ENCODE data around the gene MPIG6B.

The MPIG6B gene

DNA sequence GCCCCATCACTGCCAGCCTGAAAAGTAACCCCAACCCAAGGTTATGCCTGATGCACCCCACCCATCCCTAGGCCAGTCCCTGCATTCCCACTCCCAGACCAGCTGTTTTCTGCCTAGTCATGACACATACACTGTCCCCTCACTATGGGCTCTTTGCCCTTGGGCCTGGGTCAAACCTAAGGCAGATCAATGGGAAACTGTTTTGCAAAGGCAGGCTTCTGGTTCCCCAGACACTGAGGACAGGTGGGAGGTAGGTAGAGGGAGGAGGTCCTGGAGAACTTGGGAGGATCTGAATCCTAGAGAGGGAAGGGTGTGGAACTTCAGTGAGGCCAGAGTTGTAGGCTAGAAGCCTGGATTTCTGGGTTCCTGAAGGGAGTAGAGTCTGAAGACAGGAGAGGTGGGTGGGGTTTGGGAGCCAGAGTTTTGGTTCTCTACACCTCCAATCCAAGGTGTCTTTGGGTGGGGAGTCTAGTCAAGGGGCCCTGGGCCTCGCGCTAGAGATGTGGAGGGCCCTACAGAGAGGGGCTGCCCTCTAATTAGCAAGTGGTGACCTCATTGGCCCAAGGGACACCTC lies 11.2 kb downstream of the MPIG6B start:
- peak overlapping the region; percentile 91 for H3K4me3 ChIP-seq (ENCODE audit: low read depth, low read length)
- no peak for DNase-seq (ENCODE audit: low read depth)
- TF ChIP-seq, protein P1, sequence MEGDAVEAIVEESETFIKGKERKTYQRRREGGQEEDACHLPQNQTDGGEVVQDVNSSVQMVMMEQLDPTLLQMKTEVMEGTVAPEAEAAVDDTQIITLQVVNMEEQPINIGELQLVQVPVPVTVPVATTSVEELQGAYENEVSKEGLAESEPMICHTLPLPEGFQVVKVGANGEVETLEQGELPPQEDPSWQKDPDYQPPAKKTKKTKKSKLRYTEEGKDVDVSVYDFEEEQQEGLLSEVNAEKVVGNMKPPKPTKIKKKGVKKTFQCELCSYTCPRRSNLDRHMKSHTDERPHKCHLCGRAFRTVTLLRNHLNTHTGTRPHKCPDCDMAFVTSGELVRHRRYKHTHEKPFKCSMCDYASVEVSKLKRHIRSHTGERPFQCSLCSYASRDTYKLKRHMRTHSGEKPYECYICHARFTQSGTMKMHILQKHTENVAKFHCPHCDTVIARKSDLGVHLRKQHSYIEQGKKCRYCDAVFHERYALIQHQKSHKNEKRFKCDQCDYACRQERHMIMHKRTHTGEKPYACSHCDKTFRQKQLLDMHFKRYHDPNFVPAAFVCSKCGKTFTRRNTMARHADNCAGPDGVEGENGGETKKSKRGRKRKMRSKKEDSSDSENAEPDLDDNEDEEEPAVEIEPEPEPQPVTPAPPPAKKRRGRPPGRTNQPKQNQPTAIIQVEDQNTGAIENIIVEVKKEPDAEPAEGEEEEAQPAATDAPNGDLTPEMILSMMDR (conservative IDR thresholded peaks at IDR 0.05; ENCODE audit: low read depth, low read length), result no peak

- DNase-seq (ENCODE audit: low read depth), result peak; percentile 61
- peak overlapping the region; percentile 91 for H3K4me3 ChIP-seq (ENCODE audit: low read depth, low read length)
- TF ChIP-seq, protein P1 (conservative IDR thresholded peaks at IDR 0.05; ENCODE audit: low read depth, low read length), result no peak
Measured at GRCh38 chr6:31734821-31735406, 11.7 kb downstream of the MPIG6B start.

DNA sequence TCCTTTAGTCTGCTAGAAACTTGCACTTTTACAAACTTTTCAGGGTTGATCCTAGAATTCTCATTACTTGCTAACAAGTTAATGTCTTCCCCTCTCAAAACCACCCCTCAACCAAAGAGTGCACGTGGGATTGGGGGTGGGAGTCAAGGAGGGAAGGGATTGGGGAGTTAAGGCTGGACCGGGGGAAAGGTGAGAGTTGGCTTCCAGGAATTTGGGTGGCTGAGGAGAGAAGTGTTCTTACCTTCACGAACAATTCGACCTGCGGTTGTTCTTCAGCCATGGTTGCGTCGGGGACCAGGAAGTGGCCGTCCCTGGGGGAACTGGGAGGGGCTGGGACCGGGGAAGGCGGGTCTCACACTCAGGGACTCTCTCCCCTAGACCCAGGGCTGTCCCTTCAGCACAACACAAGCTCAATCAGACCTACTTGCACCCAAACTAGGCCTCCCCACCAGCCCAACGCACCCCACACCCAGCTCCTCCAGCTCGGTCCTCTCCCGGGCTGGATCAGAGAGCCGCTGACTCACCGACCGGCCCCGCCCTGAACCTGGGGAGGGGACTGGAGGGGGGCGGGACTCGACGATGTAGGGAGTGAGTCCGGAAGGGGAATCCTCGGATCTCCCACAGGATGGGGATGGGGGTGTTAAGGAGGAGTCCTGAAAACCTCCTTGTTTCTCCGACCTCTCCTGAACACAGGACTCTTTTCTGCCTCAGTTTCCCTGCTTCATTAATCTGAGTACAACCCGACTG lies 13.0 kb downstream of the MPIG6B start, which contains the start of gene CLIC1:
TSS of gene CLIC1 (minus strand) at position 510 of the 747 bp plus-strand sequence. CDS start at position 280, 230 bp downstream.
- peak; percentile 82 for DNase-seq (ENCODE audit: low read depth)
- TF ChIP-seq, protein P1 (conservative IDR thresholded peaks at IDR 0.05; ENCODE audit: low read depth, low read length), result no peak
- peak within 1 kb of the TSS; percentile 91 for H3K4me3 ChIP-seq (ENCODE audit: low read depth, low read length)

- no peak for DNase-seq (ENCODE audit: low read depth)
- H3K4me3 ChIP-seq (ENCODE audit: low read depth, low read length), result peak overlapping the region; percentile 91
- TF ChIP-seq, protein P1 (conservative IDR thresholded peaks at IDR 0.05; ENCODE audit: low read depth, low read length), result no peak
Measured at GRCh38 chr6:31736768-31737314, 13.7 kb downstream of the MPIG6B start.

DNA sequence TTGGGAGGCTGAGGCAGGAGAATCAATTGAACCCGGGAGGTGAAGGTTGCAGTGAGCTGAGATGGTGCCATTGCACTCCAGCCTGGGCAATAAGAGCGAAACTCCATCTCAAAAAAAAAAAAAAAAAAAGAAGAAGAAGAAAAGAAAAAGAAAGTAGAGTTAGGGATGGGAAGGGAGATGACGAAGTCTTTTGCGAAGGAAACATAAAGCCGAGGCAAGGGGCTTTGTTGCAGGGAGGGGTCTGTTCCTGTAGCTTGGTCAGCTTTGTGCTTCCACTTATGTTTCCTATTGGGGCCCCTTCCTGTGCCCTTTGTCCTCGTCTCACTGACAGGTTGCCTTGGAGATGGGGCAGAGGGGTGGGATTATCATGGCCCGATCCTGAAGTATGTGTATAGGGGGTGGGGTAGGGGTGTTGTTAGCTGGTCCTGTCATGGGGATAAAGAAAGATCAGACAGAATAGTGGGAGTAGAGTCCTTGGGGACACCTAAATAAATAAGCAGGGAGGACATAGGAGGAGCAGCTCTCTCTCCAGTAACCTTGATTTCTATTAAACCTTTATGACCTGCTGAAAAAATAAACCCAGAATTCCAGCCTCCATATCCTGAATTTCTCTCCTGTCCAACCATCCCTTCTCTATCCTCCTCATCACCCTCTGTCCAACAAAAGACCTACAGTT lies 14.3 kb downstream of the MPIG6B start:
- DNase-seq (ENCODE audit: low read depth), result peak; percentile 53
- TF ChIP-seq, protein P1 (conservative IDR thresholded peaks at IDR 0.05; ENCODE audit: low read depth, low read length), result no peak
- peak overlapping the region; percentile 18 for H3K4me3 ChIP-seq (ENCODE audit: low read depth, low read length)

GRCh38 chr6:31737991-31738979 lies 15.1 kb downstream of the MPIG6B start:
- TF ChIP-seq, protein P1 (conservative IDR thresholded peaks at IDR 0.05; ENCODE audit: low read depth, low read length), result peak; percentile 40
- peak; percentile 93 for DNase-seq (ENCODE audit: low read depth)

More at GRCh38 chr6:31737991-31738979, 15.1 kb downstream of the MPIG6B start:
- peak overlapping the region; percentile 13 for H3K4me3 ChIP-seq (ENCODE audit: low read depth, low read length)
